HG02852 (cell line): Measurements from ENCODE around the gene ST6GALNAC3.

Source experiments
- ATAC-seq: cut with Tn5 transposase; IDR thresholded peaks from one replicate; pipeline ENCODE4 v1.9.1; 2021; ENCODE audit warnings: mild to moderate bottlenecking, moderate library complexity; ENCODE audit not compliant: unreplicated experiment

The ST6GALNAC3 gene

DNA sequence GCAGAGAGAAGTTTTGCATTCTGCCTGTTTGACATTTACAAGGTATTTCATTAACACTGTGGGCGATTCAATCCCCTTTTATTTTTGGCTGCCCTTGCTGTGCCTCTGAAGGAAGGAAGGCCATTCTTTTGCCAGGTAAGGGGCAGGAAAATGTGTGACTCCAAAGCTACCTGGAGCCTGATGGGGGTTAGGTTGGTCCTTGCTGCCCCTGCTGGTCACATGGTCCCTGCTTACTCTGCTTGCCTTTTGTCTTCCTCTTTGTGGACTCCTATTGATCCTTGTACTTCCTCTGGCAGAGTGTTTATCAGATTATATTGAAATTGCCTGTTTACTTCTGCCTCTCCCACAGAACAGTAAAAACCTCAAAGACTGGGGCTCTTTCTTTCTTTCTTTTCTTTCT is 65.7 kb downstream of the ST6GALNAC3 start:
- no peak for ATAC-seq

DNA sequence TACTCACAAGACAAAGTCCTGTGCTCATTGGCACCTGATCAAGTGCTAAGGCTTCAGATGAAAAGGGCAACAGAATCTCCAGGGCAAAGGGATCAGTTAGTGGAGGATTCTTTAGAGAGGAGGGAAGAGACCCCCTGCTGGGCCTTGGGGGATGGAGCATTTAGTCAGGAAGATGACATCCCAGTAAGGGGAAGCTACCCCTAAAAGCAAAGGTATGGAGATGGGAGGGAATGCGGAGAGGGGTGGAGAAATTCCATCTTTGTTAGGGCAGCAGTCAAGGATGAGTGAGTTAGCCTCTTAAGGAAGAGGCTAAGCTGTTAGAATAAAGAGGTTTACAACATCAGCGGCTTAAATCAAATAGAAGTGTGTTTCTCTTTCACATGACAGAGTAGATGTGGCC is 67.4 kb downstream of the ST6GALNAC3 start:
- no peak for ATAC-seq

DNA sequence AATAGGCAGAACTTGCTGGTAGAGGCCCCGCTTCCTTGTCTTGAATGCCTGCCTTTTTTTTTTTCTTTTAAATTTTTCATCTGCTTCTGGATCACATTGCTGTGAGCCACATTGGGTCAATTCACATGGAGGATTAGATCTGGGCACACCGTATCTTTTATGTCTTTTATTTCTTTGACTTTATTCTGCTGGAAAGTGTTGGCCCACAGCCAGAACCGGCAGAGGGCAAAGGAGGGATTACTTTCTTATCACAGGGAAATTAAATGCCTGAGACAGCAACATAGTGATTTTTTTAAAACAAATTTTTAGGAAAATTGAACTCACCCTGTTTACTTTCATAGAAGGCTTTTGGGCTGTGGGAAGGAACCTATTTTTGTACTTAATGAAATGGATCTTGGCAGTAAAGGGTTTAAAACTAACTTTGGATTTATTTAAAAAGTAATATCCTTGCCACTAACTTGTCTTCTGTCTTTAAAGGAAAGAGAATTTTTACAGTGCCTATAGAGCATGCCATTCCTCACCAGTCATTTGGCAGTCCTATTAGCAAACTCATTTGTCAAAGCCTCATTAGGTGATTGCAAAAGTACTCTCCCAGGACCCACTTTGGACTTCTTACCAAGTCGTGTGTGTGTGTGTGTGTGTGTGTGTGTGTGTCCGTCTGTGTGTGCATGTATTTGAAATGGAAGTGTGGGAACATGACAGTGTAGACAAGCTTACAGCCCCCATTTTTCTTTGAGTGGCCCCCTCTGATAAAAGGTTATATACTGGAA is 68.4 kb downstream of the ST6GALNAC3 start:
- no peak for ATAC-seq

DNA sequence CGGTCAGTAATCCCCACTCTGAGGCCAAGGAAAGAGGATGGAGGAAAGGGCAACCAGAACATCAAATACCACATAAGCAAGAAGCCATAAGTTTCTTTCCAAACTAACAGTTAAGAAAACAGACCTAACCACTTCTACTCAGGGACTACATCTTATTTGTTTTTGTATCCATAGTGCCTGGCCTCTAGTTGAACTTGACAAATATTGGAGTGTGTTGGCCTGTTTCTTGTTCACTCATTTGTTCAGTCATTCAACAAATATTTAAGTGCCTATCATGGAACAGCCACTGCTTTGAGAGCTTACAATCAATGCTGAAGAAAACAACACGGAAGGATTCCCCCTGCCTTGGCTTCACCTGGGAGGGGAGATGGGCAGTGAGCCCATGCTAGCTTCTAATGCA is 69.7 kb downstream of the ST6GALNAC3 start:
- ATAC-seq = no peak

DNA sequence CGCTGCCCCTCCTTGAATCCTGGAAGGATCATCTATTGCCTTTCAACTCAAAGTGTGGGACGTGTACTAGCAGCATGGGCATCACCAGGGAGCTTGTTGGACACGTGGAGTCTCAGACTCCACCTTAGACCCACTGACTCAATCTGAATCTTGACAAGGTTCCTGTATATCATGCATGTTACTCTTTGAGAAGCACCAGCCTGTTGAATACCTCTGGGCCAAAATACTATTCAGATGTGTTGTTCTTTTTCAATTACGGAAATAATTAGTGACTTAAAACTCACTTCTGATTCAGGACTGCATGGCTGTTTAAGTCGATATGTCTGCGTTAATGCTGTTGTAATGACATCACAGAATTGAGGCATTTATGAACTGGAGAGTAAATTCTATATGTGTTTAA is 70.8 kb downstream of the ST6GALNAC3 start:
- ATAC-seq = no peak

DNA sequence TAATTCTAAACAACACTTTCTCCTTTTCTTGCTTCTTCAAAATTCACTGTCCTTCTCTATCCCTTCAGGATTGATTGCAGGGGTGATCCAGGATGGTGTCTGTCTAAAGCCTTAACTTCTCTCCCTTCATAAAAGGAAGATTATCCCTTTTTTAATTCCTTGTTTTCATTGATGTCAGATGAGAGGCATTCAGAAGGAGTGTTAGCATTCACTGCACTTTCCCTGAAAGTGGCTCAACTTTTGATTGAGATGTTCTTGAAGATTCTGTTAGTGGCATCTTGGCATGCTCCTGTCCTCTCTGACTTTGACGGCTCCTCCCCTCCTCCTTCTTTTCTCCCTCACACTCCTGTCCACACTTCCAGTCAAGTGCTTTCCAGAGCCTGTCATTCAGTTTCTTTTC is 71.6 kb downstream of the ST6GALNAC3 start:
- ATAC-seq = no peak

DNA sequence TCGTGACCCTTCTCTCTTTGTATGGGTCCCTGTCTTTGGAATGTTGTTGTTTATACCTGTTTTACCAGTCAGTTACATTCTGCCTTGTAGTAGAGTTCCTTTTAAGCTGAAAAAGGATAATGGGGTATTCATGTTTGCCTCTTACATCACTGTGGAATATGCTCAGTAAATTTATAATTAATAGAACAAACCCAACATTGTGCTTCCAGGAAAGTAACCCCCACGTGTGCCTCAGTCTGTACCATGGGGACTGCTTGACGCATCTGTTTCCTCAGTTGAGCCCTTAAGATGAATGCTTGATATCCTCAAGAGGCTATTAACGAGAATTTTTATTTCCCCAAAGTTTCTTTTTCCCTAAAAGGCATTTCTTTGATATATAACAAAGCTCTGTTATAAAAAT is 73.4 kb downstream of the ST6GALNAC3 start:
- no peak for ATAC-seq

DNA sequence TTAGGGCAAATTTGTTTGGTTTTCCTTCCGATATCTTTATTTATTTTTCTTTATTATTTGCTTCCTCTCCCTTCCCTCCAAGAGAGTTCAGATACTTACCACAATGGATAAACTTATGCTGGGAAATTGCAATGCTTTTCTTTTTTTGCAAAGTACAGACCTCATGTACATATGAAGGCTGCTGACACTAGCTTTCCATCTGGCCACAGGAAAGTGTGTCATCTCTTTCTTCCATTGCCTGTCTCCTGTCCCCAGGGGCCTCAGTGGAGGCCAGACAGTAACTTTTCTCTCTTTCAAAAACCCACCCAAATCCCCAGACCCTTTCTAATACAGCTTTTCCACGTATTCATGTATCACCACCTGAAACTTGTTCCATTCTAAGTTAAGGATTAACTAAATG is 73.9 kb downstream of the ST6GALNAC3 start:
- no peak for ATAC-seq

DNA sequence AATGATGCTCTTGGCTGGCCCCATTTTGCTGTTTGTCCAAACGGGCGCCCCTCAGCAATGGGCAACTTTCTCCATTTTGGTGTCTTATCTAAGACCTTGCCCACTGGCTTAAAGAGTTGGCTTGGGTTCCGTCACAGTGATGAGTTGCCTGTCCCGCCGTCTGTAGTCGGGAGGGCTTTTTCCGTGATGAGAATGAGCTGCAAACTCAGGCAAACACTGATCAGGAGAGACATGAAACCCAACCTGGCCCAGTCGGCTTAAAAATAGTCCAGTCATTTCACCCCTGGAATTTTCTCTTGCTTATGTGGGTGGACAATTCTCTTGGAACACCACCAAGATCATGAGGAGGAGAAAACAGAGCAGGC is 79.3 kb downstream of the ST6GALNAC3 start:
- peak; percentile 2 for ATAC-seq

DNA sequence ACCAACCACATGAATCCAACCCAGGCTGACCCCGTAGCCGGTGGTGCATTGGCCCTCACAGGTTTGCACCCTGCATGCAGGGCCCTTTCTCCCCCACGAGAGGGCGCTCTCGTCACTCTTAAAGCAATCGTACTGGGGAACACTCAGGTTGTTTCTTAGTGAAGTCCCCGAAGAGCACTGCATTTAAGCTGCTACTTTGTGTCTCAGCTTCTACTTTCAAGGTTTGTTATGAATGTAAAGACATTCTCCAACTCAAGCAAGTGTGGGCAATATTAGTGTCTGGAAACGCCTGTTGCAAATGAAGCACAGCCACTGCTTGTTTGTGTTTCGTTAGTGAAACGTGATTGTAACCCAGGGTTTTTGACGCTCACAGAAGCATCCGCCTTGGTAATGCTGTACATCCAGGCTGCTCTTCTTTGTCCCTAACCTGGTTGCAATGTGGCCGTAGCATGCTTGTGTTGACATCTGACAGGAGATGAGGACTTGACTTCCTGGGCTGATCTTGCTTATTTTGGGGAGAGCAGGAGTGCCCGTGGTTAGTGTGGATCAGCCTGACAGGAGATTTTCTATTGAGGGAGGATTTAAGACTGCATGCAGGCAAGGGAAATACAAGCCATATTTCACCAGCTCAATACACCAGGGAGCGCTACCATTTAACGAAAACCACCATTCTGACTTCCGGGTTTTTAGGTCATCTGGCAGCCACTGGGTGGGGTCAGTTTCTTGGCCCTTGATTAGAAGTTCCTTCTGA is 79.8 kb downstream of the ST6GALNAC3 start:
- peak; percentile 97 for ATAC-seq

DNA sequence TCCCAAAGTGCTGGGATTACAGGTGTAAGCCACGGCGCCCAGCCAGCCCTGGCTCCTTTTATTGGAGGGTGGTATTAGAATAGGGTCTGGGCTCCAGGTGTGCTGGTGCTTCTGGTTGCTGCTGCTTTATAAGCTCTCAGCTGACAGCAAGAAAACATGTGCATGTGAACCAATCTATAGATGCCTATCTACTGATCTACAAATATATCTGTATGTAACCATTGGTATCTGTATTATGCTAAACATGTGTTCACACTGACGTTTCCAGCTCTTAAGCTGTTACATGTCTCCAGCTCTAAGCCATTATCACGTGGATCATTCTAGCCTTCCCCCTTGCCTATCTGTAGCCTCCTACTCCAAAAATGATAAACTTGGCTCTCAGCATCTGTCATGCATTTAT is 82.4 kb downstream of the ST6GALNAC3 start:
- ATAC-seq = no peak

DNA sequence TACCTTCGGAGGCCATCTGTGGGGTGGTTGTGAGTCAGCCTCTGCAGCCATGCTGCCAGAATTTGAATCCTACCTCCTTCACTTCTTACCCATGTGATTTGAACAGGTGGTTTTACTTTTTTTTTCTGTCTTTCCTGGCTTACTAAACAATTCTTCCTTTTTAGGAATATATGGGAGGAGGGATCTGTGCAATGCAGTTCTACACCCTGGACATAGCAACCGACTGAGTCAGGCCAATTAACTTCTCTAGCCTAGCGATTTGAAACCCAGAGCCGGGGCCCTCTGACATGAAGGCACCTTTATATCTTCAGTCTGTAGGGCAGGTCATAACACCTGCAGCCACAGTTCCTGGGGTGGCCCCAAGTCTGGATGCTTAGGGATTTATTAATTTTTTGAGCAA is 83.6 kb downstream of the ST6GALNAC3 start:
- ATAC-seq = no peak

DNA sequence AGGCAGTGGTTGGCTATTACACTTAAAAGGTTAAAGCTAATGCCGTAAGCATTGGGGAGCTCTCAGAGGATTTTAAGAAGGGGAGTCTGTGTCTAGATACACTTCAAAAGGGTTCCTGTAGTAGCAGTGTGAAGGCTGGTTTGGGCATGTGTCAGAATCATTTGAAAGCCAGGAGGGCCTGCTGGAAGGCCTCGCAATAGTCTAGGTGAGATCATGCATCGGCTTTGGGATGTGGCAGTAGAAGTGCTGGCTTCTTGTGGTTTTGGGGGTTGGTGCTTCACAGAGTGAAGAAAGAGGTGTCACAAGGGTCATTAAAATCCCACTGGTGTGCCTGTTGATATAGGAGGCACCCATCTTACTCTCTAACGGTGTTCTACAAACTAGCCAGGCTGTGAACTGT is 85.7 kb downstream of the ST6GALNAC3 start:
- no peak for ATAC-seq

DNA sequence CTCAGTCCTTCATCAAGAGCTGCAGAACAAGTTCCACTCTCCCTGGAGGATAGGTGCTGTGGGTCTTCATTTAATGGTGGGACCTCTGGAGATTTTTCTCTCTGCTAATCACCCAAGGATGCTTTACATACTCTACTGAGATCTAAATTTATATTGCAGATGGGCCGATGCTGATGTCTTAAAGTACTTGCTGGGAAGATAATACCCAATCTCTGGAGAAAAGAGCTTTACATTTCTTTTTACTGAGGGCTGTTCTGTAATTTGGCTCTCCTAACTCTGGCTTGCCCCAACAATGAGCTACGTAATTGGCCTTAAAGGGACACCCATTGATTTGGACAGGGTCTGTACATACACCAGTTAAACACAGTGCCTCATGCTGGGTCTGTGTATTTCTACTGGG is 86.9 kb downstream of the ST6GALNAC3 start:
- no peak for ATAC-seq

DNA sequence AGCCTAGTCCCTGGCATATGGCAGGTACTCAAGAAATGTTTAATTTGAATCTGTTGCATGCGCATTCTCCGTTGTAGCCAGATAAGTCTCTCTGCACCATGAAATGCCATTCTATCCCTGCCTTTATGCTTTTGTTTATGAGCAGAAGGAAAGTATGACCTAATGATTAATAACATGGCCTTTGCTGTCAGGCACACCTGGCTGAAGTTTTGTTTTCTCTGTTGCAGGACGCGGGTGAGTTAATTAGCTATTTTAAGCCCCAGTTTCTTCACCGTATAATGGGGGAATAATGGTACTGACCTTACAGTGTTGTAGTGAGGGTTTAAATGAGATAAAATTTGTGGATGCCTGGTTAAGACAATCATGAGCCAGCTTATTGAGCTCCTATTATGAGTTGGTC is 87.7 kb downstream of the ST6GALNAC3 start:
- no peak for ATAC-seq

DNA sequence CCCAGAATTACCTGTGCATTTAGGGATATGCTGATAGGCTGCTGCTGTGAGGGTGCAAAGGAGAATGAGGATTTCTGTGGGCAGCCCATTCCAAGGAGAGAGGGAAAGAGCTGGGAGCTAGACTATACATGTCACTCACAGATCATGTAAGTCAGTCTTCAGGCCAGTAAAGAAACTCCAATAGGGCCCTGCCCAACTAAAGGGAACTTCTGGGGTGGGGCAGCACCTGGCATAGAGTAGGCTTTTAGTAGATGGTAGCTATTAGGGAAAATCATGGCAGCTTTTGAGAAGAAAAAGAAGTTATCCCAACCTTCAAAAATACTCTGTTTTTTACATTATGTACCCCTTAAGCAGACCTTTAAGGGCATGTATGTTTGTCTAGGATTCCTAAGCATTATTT is 89.6 kb downstream of the ST6GALNAC3 start:
- ATAC-seq = no peak

DNA sequence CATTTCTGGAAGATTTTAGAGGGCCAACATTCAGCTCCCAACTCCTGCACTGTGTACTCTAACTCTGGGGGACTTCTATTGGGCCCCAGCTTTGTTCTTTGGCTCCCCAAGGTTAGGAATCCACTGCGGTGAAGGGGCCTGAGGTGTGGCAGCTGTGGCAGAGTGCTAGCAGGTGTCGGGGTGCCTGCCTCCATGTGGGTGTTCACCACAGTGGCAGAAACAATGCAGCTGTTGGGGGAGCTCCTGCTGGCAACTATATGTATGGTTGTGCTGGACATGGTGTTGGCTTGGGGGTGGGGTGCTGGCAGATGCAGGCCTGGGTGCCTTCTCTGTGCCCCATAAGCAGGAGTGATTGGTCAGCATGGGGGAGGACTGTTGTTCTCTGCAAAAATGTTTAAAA is 95.5 kb downstream of the ST6GALNAC3 start:
- no peak for ATAC-seq

DNA sequence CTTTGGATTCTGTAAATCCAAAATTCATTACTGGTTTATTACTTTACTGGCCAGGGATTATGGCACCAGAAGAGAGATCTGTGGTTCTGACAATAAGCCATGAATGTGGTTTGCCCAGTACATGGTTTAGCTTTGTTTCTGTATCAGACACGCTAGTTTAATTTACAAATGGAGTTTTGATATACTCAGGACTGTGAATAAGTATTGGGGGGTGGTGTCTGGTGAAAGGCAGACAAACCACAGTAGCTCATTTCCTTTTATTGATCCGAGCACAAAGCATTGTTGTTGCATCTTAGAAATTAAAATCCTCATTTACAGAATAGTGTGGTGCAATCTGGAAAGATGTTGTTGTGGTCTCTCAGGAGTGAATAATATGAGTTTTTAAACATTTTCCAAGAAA is 96.0 kb downstream of the ST6GALNAC3 start:
- ATAC-seq = no peak

DNA sequence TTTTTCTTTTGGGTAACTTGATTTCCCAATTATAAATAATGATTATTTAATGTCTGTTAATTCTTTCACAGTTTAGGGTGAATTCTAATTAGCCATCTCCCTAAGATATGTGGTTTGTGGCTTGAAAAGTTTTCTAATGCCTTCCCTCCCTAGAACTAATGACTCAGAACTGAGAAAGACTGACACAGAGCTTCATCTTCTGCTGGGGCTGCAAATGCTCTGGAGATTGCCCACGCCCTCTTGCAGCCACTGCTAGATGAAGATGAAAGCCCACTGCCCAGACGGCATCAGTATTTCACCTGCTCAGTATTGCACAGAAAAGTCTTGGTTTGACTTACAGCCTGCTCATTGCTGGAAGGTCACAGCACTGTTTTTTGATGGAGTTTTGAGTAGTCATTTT is 101.5 kb downstream of the ST6GALNAC3 start:
- no peak for ATAC-seq

DNA sequence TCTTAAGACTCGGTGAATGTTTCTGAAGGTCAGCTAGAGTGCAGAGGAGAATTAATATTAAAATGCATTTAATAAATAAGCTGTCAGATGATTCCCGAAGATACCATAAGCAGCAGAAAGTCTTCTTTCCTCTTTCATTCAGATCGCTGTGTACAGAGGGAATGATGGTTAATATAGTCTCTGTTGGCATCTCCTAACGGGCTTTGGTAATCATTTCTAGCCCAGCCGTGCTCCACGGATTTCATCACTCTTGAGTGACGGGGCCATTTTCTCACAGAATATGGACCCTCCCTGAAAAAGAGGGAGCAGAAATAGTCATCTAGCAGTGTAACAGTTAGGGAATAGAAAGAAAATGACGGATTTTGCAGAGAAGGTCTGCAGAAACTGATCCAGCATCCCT is 103.1 kb downstream of the ST6GALNAC3 start:
- no peak for ATAC-seq

DNA sequence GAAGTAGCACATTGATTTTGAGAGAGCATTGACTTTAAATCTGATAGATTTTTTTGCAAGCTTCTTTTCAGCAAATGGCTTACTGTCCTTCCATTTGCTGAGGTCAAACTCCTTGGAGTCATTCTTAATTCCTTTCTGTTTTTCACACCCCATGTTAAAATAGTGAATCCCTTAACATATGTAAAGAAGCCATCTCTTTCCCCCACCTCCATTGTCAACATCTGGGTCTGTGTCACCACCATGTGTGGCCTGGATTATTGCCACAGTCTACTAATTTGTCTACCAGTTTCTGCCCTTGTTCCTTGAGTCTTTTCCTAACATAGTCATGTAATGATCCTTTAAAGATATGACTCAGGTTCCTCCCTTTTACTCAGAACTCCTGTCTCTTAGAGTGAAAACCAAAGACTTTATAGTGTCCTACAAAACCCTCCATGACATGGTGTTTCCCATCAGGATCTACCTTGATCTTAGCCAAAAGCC is 104.7 kb downstream of the ST6GALNAC3 start:
- ATAC-seq = no peak

DNA sequence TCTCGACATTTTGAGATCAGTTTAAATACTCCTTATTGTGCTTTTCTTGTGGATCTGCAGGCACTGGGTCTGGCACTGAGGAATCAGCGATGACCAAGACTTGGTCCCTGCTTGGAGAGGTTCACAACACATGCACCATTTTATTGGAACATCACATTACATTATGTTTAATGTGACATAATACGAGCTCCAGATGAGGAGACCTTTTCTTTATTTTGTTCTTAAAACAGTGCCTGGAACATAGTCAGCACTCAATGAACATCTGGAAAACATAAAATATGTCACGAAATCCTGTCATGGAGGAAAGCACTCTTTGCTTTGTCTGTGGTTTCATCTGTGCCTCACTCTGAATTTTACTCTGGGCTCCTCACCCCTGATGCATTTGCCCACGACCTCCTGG is 110.7 kb downstream of the ST6GALNAC3 start:
- no peak for ATAC-seq
